Mucosa of gallbladder (tissue), 1 donor: ENCODE data around the gene ANKRD30B. TPM values are rescaled to one million over a fixed set of nuclear protein-coding genes. Genes with fewer than 3 reads are reported as not detected.
"Not testable (repeated sequence)": the region's sequence is repeated elsewhere in the genome, so short reads cannot be mapped to it uniquely, and the experiment has no call there.

Source experiments
- DNase-seq: peaks from one replicate; pipeline ENCODE4 v3.0.0-alpha.2; 2020; ENCODE audit warnings: low spot score
- total RNA-seq: library from RNA; stranded (reverse); gene quantifications from one replicate; pipeline ENCODE4 v1.2.1, GENCODE V29; 2021
- donor health status: DM: no; HTN: no; CAD: no.

The ANKRD30B gene
- total RNA-seq, 1 donor from 2014 or later = not detected

DNA sequence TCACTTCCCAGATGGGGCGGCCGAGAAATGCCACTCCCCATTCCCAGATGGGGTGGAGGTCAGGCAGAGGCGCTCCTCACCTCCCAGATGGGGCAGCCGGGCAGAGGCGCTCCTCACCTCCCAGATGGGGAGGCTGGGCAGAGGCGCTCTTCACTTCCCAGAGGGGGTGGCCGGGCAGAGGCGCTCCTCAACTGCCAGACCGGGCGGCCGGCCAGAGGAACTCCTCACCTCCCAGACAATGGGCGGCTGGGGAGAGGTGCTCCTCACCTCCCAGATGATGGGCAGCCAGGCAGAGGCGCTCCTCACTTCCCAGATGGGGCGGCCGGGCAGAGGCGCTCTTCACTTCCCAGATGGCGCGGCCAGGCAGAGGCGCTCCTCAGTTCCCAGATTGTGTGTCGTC, 108.3 kb downstream of the ANKRD30B start:
- not testable (repeated sequence) for DNase-seq

GRCh38 chr18:14858514-14858913, 110.5 kb downstream of the ANKRD30B start:
- not testable (repeated sequence) for DNase-seq

DNA sequence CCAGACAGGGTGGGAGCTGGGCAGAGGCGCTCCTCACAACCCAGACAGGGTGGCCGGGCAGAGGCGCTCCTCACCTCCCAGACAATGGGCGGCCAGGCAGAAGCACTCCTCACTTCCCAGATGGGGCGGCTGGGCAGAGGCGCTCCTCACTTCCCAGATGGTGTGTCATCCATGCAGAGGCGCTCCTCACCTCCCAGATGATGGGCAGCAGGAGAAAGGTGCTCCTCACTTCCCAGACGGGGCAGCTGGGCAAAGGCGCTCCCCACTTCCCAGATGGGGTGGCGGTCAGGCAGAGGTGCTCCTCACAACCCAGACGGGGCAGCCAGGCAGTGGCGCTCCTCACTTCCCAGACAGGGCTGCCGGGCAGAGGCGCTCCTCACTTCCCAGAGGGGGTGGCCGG, 112.0 kb downstream of the ANKRD30B start:
- not testable (repeated sequence) for DNase-seq

DNA sequence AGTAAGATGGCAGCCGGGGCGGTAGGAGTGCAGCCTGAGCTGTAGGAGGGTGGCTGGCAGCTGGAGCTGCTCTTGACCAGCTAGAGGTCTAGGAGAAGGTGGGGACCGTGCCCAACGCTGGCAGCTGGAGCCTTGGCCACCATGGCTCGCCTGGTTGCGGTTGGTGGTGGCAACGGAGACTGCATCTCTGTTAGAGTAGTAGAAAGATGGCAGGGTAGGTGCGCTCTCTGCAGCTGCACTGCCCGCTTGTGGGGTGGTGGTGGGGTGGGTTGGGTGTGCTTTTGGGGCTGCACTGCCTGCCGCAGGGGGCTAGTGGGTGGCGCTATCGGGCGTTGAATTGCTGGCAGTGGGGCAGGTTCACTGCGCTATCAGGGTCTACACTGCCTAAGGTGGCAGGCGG, 118.5 kb downstream of the ANKRD30B start:
- not testable (repeated sequence) for DNase-seq

GRCh38 chr18:14867988-14868387, 120.0 kb downstream of the ANKRD30B start:
- not testable (repeated sequence) for DNase-seq

DNA sequence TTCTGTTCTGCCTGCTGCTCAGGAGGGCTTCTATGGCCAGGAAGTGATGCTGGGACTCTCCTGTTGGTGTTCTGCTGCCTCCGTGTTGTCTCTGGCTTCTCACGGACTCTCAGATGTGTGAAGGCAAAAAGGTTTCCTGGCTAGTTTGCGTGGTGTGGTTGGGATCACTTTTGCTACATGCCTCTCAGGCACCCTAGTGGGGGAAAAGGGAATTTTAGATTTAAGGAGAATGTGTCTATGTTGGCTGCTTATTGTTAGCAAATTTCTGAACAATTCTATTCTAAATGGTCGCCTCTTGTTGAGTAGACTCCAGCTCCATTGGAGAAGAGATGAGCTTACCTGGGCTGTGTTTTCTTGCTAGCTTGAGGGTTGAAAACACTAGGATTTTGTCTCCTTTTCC, 120.9 kb downstream of the ANKRD30B start:
- not testable (repeated sequence) for DNase-seq

DNA sequence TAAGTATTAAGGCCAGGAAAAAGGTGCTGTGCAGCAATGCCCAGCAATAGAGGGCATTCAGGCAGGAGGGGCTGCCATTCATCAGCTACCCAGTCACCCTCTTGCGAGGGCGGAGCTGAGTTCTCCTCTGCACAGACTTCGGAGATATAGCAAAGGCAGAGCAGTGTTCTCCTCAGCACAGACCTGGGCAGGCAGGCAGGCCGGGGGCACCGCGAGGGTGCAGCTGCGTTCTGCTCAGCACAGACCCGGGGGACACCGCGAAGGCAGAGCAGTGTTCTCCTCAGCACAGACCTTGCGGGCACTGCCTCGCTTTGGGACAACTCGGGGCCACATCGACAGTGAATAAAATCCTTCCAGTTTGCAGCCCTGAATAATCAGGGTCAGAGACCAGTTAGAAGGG, 130.9 kb downstream of the ANKRD30B start:
- DNase-seq = not testable (repeated sequence)

DNA sequence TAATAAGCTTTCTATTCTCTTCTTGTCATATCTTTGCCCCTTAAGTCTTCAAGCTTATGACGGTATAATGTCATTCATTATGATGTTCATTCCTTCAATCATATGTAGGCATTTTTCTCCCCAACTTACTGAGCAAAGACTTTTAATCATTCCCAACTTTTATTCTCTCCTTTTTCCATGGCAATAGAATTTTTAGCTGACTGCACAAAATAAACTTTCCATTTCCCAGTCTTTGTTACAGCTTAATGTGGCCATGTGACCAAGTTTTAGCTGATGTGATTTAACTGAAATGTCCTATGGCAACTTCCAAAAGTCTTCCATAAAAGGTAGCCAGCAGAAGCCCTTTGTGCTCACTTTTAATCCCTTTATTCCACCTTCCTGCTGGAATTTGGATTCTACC, 152.5 kb downstream of the ANKRD30B start:
- DNase-seq = no peak

Other genes starting within 250 kb of the ANKRD30B start
- not detected for gene POTEC, start 204.6 kb upstream of the ANKRD30B start, total RNA-seq